HG03025 (cell line): ENCODE measurements around the gene ABCA10.
"Not testable (repeated sequence)": the region's sequence is repeated elsewhere in the genome, so short reads cannot be mapped to it uniquely, and the experiment has no call there.

Experiments
- ATAC-seq: cut with Tn5 transposase; IDR thresholded peaks from one replicate; pipeline ENCODE4 v1.9.1; 2021; ENCODE audit warnings: mild to moderate bottlenecking, moderate library complexity; ENCODE audit not compliant: unreplicated experiment, low FRiP score

Gene ABCA10

DNA sequence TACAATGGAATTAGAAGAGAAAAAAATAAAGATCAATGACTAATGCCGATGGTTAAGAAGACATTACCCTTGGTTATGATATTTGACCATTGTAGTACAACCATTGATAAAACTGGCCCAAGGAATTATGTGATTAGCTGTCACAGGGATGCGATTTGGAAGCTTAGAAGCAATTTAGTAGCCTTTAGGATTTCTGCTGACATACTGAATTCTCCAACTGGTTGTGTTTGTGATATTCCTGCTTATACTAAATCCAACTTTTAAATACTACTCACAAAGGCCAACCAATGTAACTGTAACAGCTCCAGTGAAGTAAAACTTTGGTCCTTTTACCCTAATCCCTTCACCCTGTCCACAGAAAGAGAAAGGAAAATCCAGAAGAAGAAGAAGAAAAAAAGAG, 55.5 kb downstream of the ABCA10 start:
- no peak for ATAC-seq

DNA sequence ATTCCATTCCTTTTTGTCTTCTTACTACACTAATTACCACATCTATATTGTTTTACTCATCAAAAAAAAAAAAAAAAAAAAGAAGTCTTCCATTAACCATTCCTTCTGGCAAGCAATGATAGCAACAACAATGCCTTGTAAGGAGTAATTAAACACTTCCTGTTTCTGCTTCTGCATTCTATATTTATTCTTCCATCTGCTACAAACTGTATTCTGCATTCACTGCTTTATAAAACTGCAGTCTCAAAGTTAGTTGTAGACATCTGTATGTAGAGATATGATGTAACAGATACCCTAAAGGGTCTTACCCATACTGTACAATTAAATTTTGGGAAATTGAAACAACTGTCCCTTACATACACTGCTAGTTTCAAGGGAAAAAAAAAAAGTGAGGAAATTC, 58.2 kb downstream of the ABCA10 start:
- no peak for ATAC-seq

DNA sequence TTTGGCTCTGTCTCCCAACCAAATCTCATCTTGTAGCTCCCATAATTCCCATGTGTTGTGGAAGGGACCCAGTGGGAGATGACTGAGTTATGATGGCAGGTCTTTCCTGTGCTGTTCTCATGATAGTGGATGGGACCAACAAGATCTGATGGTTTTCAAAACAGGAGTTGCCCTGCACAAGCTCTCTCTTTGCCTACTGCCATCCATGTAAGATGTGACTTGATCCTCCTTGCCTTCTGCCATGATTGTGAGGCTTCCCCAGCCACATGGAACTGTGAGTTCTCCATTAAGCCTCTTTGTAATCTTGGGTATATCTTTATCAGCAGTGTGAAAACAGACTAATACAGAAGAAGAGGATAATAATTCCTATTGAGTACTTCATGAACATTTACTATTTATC, 60.0 kb downstream of the ABCA10 start:
- not testable (repeated sequence) for ATAC-seq

DNA sequence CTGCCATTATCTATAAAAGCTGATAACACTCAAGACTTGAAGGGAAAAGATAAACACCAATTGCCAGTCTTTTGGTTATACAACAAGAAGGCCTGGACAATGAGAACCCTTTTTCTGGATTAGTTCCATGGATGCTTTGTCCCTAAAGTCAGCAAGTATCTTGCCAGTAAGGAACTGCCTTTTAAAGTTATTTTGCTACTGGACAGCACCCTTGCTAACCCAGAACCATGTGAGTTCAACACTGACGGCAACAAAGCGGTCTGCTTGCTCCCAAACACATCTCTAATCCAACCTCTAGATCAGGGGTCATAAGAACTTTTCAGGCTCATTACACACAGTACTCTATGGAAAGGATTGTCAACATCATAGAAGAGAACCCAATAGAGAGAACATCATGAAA, 61.7 kb downstream of the ABCA10 start:
- ATAC-seq: no peak

GRCh38 chr17:69164206-69164605, 64.4 kb downstream of the ABCA10 start:
- ATAC-seq: no peak

- ATAC-seq: no peak
Observed at GRCh38 chr17:69159418-69159817, 69.2 kb downstream of the ABCA10 start.

DNA sequence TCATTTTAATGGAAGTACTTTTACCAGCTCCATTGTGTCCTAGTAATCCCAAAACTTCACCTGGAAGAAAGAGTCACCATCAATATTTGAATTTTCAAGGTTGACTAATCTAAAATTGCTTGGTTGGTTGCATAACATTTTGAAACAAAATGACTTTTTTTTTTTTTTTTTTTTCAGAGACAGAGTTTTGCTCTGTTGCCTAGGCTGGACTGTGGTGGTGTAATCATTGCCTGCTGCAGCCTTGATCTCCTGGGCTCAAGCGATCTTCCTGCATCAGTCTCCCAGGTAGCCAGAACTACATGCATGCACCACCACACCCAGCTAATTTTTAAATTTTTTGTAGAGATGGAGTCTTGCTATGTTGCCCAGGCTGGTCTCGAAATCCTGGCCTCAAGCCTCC, 74.4 kb downstream of the ABCA10 start:
- ATAC-seq: no peak

DNA sequence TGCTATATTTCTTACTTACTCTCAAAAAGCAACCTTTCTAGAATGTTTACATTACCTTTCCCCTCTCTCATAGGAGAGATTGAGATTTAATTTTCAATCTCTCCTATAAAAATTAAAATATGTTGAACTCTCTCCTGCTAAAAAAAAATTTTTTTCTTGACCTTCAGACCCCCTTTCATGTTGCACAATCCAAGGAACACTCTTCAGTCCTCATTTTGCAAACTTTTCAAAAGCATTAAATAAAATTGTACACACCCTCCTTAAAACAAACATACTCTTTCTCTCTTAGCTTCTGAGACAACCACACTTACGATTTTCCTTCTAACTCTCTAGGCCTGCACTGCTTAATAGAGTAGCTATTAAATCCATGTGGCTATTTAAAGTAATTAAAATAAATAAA, 78.3 kb downstream of the ABCA10 start:
- ATAC-seq: no peak

DNA sequence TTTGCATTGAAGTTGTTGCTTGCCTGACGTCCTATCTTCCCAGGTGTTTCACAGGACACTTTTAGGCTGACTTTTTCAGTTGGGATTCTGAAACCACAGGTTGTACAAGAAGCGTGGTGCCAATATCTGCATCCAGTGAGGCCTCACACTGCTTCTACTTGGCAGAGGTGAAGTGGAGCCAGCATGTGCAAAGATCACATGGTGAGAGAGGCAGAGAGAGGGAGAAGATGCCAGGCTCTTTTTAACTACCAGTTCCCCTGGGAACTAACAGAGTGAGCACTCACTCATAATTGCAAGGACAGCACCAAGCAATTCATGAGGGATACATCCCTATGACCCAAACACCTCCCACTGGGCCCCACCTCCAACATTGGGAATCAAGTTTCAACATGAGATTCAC, 81.2 kb downstream of the ABCA10 start:
- ATAC-seq: no peak

GRCh38 chr17:69144331-69145255, 84.0 kb downstream of the ABCA10 start:
- ATAC-seq: no peak

DNA sequence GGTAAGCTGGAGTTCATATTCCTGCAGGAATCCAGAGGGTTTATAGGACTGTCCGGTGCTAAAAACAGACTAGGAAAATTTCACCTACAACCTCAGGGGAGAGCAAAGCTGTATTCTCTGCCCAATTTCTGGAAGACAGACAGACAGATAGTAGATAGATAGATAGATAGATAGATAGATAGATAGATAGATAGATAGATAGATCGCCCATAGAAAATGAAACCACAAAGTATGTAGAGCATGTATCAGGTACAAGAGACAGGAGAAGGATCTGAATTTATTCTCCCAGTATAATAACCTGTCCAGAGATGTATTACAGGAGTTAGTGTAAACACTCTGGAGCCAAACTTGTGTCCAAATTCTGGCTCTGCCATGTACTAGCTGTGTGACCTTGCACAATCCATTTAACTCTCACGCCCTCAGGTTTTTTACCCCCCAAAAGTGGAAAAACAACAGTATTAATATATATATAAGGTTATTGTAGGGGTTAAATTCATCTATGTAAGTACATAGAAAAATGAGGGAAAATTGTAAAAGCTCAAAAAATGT, 84.9 kb downstream of the ABCA10 start:
- no peak for ATAC-seq

DNA sequence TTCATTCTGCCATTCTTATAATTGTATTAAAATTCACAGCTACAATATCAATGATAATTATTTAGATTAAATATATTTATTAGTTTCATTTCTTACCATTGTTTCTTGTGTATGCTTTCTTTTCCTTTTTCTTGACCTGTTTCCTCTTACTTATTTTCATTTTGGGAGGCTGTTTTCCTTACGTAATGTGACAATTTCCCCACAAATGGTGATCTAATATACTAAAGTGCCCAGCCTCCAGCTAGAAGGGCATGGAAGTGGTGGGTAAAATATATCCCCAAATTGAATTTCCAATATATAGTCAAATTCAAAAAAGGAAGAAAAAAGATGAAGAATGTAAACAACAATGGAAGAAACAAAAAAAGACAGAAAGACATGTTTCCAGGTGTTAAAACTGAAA, 85.5 kb downstream of the ABCA10 start:
- ATAC-seq: no peak

- ATAC-seq: no peak
Observed at GRCh38 chr17:69142175-69142802, 86.3 kb downstream of the ABCA10 start.

DNA sequence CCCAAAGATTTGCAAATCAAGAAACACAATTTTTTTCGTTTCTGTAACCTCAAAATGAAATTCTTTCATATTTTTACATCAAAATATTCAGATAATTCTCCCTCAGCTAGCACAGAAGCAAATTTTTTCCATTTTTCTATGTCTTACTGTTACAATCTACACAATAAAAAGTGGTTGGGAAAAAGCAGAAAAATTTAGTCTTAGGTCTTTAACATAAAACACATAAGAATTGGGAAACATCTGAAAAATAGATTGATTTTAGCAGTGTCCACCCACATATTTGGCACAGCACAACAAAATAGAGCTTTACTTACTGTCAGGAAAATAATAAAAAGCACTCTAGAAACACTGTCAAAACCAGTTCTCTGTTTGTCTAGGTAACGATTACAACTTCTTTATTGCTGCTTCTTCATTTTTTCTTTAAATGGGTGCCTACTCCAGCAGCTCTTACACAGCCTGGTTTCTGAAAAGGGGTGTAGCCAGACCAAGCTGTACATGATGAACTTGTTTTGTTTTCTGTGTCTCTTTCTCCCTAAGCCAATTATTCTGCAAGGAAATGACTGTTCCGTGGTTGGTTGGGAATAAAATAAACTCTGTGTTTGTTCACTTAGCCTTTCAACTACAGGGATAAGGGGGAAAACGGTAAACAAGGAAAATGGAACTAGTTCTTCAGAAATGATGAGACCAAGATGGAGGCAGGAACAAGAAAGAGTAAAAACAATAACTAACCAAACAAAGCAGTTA, 87.0 kb downstream of the ABCA10 start, which contains the start of gene ABCA6:
ABCA6 (minus strand) TSS at position 465 of the 744 bp plus-strand sequence. CDS start 1,192 bp downstream, outside the sequence.
- ATAC-seq: no peak

- no peak for ATAC-seq
Observed at GRCh38 chr17:69134112-69134511, 94.5 kb downstream of the ABCA10 start.

DNA sequence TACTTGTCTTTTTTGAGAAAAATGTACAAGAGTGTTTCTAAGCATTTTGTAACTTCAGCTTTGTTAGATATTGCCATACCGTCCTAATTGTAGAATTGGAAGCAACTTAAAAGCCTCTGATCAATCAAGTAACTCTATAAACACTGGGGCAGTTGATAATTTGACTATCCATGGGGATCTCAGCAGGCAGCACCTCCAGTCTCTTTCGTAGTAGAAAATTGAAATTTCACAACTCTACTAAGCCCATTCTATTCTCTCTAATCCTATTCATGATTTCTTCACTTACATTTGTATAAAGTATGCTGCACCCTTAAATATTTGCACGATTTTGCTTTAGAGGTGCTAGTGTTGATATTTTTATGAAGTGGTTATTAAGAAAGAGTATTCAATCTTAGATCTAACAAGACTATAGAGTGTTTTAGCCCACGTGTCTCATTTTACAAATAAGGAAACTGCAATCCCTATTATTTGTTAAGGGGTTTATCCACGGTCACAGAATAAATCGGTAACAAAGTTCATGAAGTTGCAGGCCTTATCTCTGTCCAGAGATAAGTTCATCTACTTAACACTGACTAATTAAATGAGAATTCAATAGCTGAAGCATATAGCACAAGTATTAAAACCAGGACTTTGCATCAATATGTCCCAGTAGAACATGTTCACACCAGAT, 97.9 kb downstream of the ABCA10 start:
- no peak for ATAC-seq

GRCh38 chr17:69123626-69124025, 105.0 kb downstream of the ABCA10 start:
- ATAC-seq: no peak

DNA sequence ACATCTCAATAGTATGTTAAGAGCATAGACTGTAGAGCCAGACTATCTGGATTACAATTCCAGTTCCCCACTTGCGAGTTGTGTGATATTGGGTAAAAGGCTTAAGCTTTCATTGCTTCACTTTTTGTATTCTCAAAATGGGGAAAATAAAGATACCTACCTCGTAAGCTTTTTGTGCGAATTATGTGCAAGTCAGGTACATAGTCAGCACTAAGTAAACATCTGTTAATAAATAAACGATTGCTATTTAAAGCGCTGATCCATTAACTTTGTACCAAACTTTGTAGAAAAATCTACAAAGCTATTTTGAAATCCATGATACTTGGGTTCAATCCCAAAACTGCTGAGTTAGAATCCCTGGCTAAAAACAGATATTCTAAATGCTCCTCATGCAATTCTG, 106.6 kb downstream of the ABCA10 start:
- no peak for ATAC-seq

DNA sequence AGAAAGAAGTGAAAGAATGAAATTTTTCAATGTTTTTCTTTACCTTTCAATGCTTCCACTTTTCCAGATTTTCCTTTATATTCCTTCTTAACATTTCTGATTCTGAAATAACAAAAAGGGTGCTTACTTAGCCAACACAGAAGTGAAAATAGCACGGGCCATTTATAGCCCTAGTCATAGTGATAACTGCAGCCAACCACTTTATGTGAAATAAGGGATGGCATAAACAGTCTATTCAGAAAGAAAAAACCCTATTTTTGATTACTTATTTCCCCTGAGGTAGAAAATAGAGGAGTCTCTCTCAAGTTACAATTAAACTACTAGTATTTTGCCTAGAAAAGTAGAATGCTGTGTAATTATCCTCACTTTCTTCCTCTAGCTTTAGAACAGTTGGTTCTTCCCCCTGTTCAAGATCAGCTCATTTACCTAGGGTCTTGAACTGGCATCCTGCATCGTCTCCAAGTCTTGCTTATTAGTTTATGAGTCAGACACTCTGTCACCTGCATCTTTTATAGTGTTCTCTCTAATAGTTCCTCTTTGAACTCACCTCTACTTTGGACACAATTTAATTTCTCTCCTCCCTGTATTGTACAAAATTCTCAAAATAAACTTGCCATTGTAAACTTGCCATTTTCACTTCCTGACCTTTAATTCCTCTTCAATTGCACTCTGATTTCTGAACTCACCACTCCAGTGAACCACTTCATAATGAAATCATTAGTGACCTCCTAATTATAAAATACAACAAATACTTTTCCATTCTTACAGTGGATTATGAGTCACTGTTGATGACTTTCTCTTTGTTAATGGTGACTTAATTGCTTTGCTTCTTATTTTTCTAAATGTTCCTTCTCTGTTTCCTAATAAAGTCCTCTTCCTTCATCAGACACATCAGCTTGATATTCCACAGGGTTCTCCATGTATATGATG, 110.5 kb downstream of the ABCA10 start:
- ATAC-seq: peak; percentile 38
